ENCODE data around the gene SATL1. TPM values are rescaled to one million over a fixed set of nuclear protein-coding genes. Genes with fewer than 3 reads are reported as not detected.

SATL1 gene
- total RNA-seq, 1 donor from 2014 or later = not detected

DNA sequence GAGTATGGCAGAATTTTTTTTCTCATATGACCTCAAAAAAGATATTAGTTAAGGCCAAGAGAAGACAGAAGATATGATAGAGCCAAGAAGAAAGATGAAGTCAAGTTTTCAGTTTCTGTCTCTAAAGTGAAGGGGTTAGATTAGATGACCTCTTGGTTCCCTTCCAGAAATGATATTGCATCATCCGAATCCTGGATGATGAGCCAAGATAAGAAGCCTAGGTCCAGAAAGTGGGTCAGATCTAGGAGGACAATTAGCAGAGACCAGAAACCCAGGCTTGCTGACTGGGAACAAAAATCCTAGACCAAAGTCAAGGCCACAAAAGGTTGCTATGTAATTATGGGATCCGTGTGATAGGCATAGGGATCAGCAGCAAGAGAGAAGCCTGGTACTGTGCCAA lies 20.2 kb downstream of the SATL1 start:
- no peaks in the 10 kb centered on the region for H3K27me3 ChIP-seq
- no peaks in the 10 kb centered on the region for H3K4me1 ChIP-seq
- no peak overlapping the region for H3K27ac ChIP-seq
- H3K4me3 ChIP-seq = no peak overlapping the region
- H3K36me3 ChIP-seq = no peaks in the 10 kb centered on the region
- DNase-seq (no peak), ATAC-seq (no peak)
- intact Hi-C loops (cut with DNase I) = no loop called here
- no peaks in the 10 kb centered on the region for H3K9me3 ChIP-seq
- no peak for TF ChIP-seq CTCF (IDR thresholded peaks at IDR 0.05)

DNA sequence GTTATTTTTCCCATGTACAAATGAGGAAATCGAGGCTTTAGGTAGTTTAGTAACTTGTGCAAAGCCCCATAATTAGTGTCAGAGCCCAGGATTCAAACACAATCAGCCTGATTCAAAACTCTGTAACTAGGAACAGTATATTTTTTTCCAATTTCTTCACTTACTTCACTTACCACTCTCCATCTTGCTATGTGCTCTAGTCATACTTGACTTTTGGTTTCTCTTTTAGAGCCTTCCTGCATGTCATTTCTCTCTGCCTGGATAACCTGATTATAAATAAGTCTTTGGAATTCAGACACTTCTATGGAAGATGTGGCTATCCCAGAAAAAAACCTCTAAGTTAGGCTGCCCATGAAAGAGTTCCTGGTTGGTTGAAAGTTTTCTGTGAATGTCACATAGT lies 22.2 kb downstream of the SATL1 start:
- H3K4me3 ChIP-seq = no peak overlapping the region
- no peaks in the 10 kb centered on the region for H3K9me3 ChIP-seq
- DNase-seq (no peak), ATAC-seq (no peak)
- no peak overlapping the region for H3K27ac ChIP-seq
- TF ChIP-seq CTCF (IDR thresholded peaks at IDR 0.05) = no peak
- no peaks in the 10 kb centered on the region for H3K4me1 ChIP-seq
- intact Hi-C loops (cut with DNase I) = no loop called here
- no peaks in the 10 kb centered on the region for H3K36me3 ChIP-seq
- H3K27me3 ChIP-seq = no peaks in the 10 kb centered on the region

GRCh38 chrX:85215946-85216345 lies 27.6 kb downstream of the SATL1 start:
- Histone ChIP-seq H3K27me3 (no peaks in the 10 kb centered on the region), H3K9me3 (no peaks in the 10 kb centered on the region), H3K36me3 (no peaks in the 10 kb centered on the region), H3K4me3 (no peak overlapping the region), H3K4me1 (no peaks in the 10 kb centered on the region), H3K27ac (no peak overlapping the region)
- DNase-seq = no peak
- ATAC-seq = no peak
- intact Hi-C loops (cut with DNase I) = no loop called here
- no peak for TF ChIP-seq CTCF (IDR thresholded peaks at IDR 0.05)

GRCh38 chrX:85213792-85214530 lies 29.6 kb downstream of the SATL1 start:
- intact Hi-C loops (cut with DNase I) = no loop called here
- Histone ChIP-seq H3K27me3 (no peaks in the 10 kb centered on the region), H3K36me3 (no peaks in the 10 kb centered on the region), H3K4me1 (no peaks in the 10 kb centered on the region), H3K4me3 (no peak overlapping the region), H3K9me3 (no peaks in the 10 kb centered on the region), H3K27ac (no peak overlapping the region)
- TF ChIP-seq CTCF (IDR thresholded peaks at IDR 0.05) = no peak
- DNase-seq = no peak
- ATAC-seq = no peak

DNA sequence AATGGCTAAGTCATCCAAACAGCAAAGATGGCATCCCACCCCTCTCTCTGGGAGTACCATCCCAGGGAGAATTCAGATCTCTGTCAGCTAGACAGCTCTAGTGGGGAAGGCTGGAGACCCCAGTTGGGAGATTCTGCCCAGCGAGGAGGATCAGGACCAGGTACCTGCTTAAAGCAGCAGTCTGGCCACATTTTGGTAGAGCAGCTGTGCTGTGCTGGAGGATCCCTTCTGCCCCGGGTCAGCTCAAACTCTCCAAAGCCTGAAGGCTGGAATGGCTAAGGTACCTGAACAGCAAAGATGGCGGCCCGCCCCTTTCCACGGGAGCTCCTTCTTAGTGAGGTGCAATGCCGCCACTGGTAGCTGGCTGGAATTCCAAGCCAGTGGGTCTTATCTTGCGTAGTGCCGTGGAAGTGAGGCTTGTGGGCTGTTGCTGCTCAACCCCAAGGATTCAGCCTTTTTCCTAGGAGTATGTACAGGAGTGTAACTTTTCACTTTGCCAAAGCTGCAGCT lies 40.1 kb downstream of the SATL1 start:
- Histone ChIP-seq H3K9me3 (no peaks in the 10 kb centered on the region), H3K27ac (no peak overlapping the region), H3K27me3 (no peaks in the 10 kb centered on the region), H3K4me1 (no peaks in the 10 kb centered on the region), H3K4me3 (no peak overlapping the region), H3K36me3 (no peaks in the 10 kb centered on the region)
- no peak for TF ChIP-seq CTCF (IDR thresholded peaks at IDR 0.05)
- ATAC-seq (no peak), DNase-seq (no peak)
- intact Hi-C loops (cut with DNase I) = no loop called here

Data from upper lobe of right lung (tissue), 1 donor.